Smooth muscle cell (in vitro differentiated cells): Measurements from ENCODE around the gene PKNOX2. TPM values are rescaled to one million over a fixed set of nuclear protein-coding genes. Genes with fewer than 3 reads are reported as not detected.

ENCODE experiments used
- DNase-seq: peaks from one replicate; lab custom pipeline; 2025; ENCODE audit not compliant: unreplicated experiment; lab: John Stamatoyannopoulos, UW
- H2AFZ ChIP-seq: fragments of 200-600 bp; sonication (generic); 2 replicates; pipeline ENCODE4 v1.6.0; 2016; ENCODE audit warnings: antibody characterized with exemption, low read depth, mild to moderate bottlenecking
- H3F3A ChIP-seq: fragments of 200-600 bp; sonication (generic); 2 replicates; pipeline ENCODE4 v1.6.0; 2017; ENCODE audit warnings: antibody characterized with exemption, low read depth
- H3K27ac ChIP-seq: fragments of 200-600 bp; sonication (generic); 2 replicates; pipeline ENCODE4 v1.5.1; 2016; ENCODE audit warnings: low read depth, mild to moderate bottlenecking
- H3K27me3 ChIP-seq: fragments of 200-600 bp; sonication (generic); 2 replicates; pipeline ENCODE4 v1.6.1; 2016; ENCODE audit warnings: low read depth, mild to moderate bottlenecking
- H3K36me3 ChIP-seq: fragments of 200-600 bp; sonication (generic); 2 replicates; pipeline ENCODE4 v1.5.1; 2016; ENCODE audit warnings: low read depth
- H3K4me1 ChIP-seq: fragments of 200-600 bp; sonication (generic); 2 replicates; pipeline ENCODE4 v1.5.1; 2016; ENCODE audit warnings: low read depth
- H3K4me2 ChIP-seq: fragments of 200-600 bp; sonication (generic); 2 replicates; pipeline ENCODE4 v1.6.0; 2016; ENCODE audit warnings: mild to moderate bottlenecking
- H3K4me3 ChIP-seq: fragments of 200-600 bp; sonication (generic); 2 replicates; pipeline ENCODE4 v1.5.1; 2016; ENCODE audit warnings: mild to moderate bottlenecking
- H3K79me2 ChIP-seq: fragments of 200-600 bp; sonication (generic); 2 replicates; pipeline ENCODE4 v1.6.0; 2016; ENCODE audit warnings: low read depth, mild to moderate bottlenecking
- H3K9ac ChIP-seq: fragments of 200-600 bp; sonication (generic); 2 replicates; pipeline ENCODE4 v1.6.0; 2016; ENCODE audit warnings: low read depth
- H3K9me3 ChIP-seq: fragments of 200-600 bp; sonication (generic); replicated peaks from 2 replicates; pipeline ENCODE4 v1.5.1; 2016; ENCODE audit warnings: low read depth
- H4K20me1 ChIP-seq: fragments of 200-600 bp; sonication (generic); 2 replicates; pipeline ENCODE4 v1.6.0; 2016; ENCODE audit warnings: low read depth
- CTCF ChIP-seq: fragments of 200-600 bp; sonication (generic); IDR thresholded peaks from 2 replicates; pipeline ENCODE4 v1.5.1; 2017; ENCODE audit warnings: borderline replicate concordance, mild to moderate bottlenecking, antibody characterized with exemption; ENCODE audit not compliant: insufficient read depth, poor library complexity, severe bottlenecking
- WGBS: methylation state at CpG from one replicate; pipeline ENCODE4 v1.1.7; 2016; ENCODE audit warnings: low lambda C conversion rate; 5-methylcytosine and 5-hydroxymethylcytosine counted together
- polyA plus RNA-seq: library from polyadenylated mRNA; unstranded; fragments of >200 nt; fragmentation: Nextera tagmentation; extraction: Ambion mirVana; gene quantifications from 2 replicates; pipeline ENCODE4 v1.2.1, GENCODE V29; 2016
- total RNA-seq: library from RNA; depleted of rRNA; stranded (reverse); fragments of >200 nt; gene quantifications from 2 replicates; pipeline ENCODE4 v1.2.3, GENCODE V29; 2014

PKNOX2 gene
- total and polyA plus RNA-seq, 2 experiments from 2014 or later, result 7.2 to 7.9 TPM

GRCh38 chr11:125141686-125142535 lies 22.6 kb upstream of the PKNOX2 start:
- Histone ChIP-seq H3F3A (no peaks in the 10 kb centered on the region), H4K20me1 (no peaks in the 10 kb centered on the region), H3K36me3 (no peaks in the 10 kb centered on the region), H3K9ac (no peak overlapping the region), H3K4me1 (peaks cover 22% of the 10 kb centered on the region), H3K27me3 (no peaks in the 10 kb centered on the region), H3K9me3 (no peaks in the 10 kb centered on the region), H3K27ac (no peak overlapping the region), H3K4me3 (no peak overlapping the region), H3K79me2 (no peaks in the 10 kb centered on the region), H2AFZ (peak overlapping the region; percentile 76), H3K4me2 (peak overlapping the region; percentile 42)
- peak; percentile 96 for TF ChIP-seq CTCF
- DNase-seq, result peak; percentile 44
- WGBS, result 42% methylated on average over 18 of the region's 18 CpGs

- Histone ChIP-seq H3K36me3 (no peaks in the 10 kb centered on the region), H3K27me3 (no peaks in the 10 kb centered on the region), H4K20me1 (no peaks in the 10 kb centered on the region), H3K9ac (no peak overlapping the region), H3K4me2 (no peak overlapping the region), H3F3A (no peaks in the 10 kb centered on the region), H3K9me3 (no peaks in the 10 kb centered on the region), H3K27ac (no peak overlapping the region), H3K79me2 (no peaks in the 10 kb centered on the region), H3K4me1 (peaks cover 4% of the 10 kb centered on the region), H3K4me3 (no peak overlapping the region), H2AFZ (no peak overlapping the region)
- 71% methylated on average over 1 of the region's 1 CpG for WGBS
- DNase-seq, result no peak
- no peak for TF ChIP-seq CTCF
Measured at GRCh38 chr11:125146232-125146631, 18.3 kb upstream of the PKNOX2 start.

- no peak for DNase-seq
- no peak for TF ChIP-seq CTCF
Measured at GRCh38 chr11:125147280-125147679, 17.3 kb upstream of the PKNOX2 start.

GRCh38 chr11:125148011-125148410 lies 16.5 kb upstream of the PKNOX2 start:
- DNase-seq, result no peak
- H4K20me1 ChIP-seq, result no peaks in the 10 kb centered on the region
- no peak overlapping the region for H3K9ac ChIP-seq
- TF ChIP-seq CTCF, result no peak
- no peak overlapping the region for H2AFZ ChIP-seq
- no peak overlapping the region for H3K4me3 ChIP-seq
- no peak overlapping the region for H3K4me2 ChIP-seq
- no peaks in the 10 kb centered on the region for H3K4me1 ChIP-seq
- no peaks in the 10 kb centered on the region for H3K27me3 ChIP-seq
- H3K36me3 ChIP-seq, result no peaks in the 10 kb centered on the region
- H3F3A ChIP-seq, result no peaks in the 10 kb centered on the region
- H3K27ac ChIP-seq, result no peak overlapping the region
- H3K9me3 ChIP-seq, result no peaks in the 10 kb centered on the region
- H3K79me2 ChIP-seq, result no peaks in the 10 kb centered on the region

More at GRCh38 chr11:125147280-125147679, 17.3 kb upstream of the PKNOX2 start:
- H3K4me2 ChIP-seq, result no peak overlapping the region
- no peaks in the 10 kb centered on the region for H3K36me3 ChIP-seq
- no peaks in the 10 kb centered on the region for H3K27me3 ChIP-seq
- no peak overlapping the region for H3K4me3 ChIP-seq
- WGBS, result 87% methylated on average over 6 of the region's 6 CpGs
- H2AFZ ChIP-seq, result no peak overlapping the region
- no peaks in the 10 kb centered on the region for H3K79me2 ChIP-seq
- no peaks in the 10 kb centered on the region for H3F3A ChIP-seq
- no peaks in the 10 kb centered on the region for H3K4me1 ChIP-seq
- H3K27ac ChIP-seq, result no peak overlapping the region
- no peaks in the 10 kb centered on the region for H3K9me3 ChIP-seq
- no peaks in the 10 kb centered on the region for H4K20me1 ChIP-seq
- H3K9ac ChIP-seq, result no peak overlapping the region
